Peyer's patch (tissue), 4 donors: ENCODE data around the gene PRTN3.

Experiments used
- CTCF ChIP-seq, 6 experiments: fragments of 450-650 bp in 4 of 6; fragments of 200-600 bp in 2 of 6; sonication (generic) in 1 of 6; IDR thresholded peaks; one replicate each; pipeline ENCODE4 v1.5.1; 2017 to 2019; ENCODE audit warnings: antibody characterized with exemption in 6 of 6, mild to moderate bottlenecking in 3 of 6, moderate library complexity in 1 of 6
- POLR2A ChIP-seq, 2 donors: fragments of 450-650 bp; IDR thresholded peaks; one replicate each; pipeline ENCODE4 v1.5.1; 2017; ENCODE audit warnings: antibody characterized with exemption in 2 of 2, mild to moderate bottlenecking in 2 of 2, moderate library complexity in 2 of 2

- TF ChIP-seq POLR2A (IDR thresholded peaks at IDR 0.05) (no peak), CTCF (IDR thresholded peaks at IDR 0.05) (no peak)
Observed at GRCh38 chr19:840519-841206, at the start of gene PRTN3.
